DND-41 (cell line): ENCODE results near the gene UROC1.

Experiments
- ATAC-seq: fragments of 200-7000 bp; cut with Tn5 transposase; 3 replicates; pipeline ENCODE4 v1.9.1; 2021; ENCODE audit warnings: low read depth; ENCODE audit not compliant: insufficient read depth
- DNase-seq: peaks from one replicate; pipeline ENCODE4 v3.0.0-alpha.2; 2020
- H2AFZ ChIP-seq: 2 replicates; pipeline ENCODE4 v1.6.0; 2012; ENCODE audit warnings: low read depth, low read length
- H3K27ac ChIP-seq: 2 replicates; pipeline ENCODE4 v1.5.1; 2012; ENCODE audit warnings: low read length, inconsistent platforms
- H3K27me3 ChIP-seq: fragments of 200-600 bp; sonication (generic); 2 replicates; pipeline ENCODE4 v1.6.0; 2012; ENCODE audit warnings: low read length, mild to moderate bottlenecking, inconsistent platforms; ENCODE audit not compliant: insufficient read depth, poor library complexity
- H3K36me3 ChIP-seq: 2 replicates; pipeline ENCODE4 v1.5.1; 2012; ENCODE audit warnings: low read length, inconsistent platforms; ENCODE audit not compliant: insufficient read depth
- H3K4me1 ChIP-seq: 2 replicates; pipeline ENCODE4 v1.5.1; 2012; ENCODE audit warnings: mild to moderate bottlenecking, low read length; ENCODE audit not compliant: insufficient read depth
- H3K4me2 ChIP-seq: 2 replicates; pipeline ENCODE4 v1.6.0; 2012; ENCODE audit warnings: mild to moderate bottlenecking, moderate library complexity, low read length, inconsistent platforms; ENCODE audit not compliant: insufficient read depth
- H3K4me3 ChIP-seq, 2 experiments: fragments of 200-600 bp in 1 of 2; shearing (Covaris generic) in 1 of 2; 2 replicates each; pipeline ENCODE4 v1.5.1; 2012 to 2016; ENCODE audit warnings: inconsistent platforms in 2 of 2, low read length in 2 of 2, mild to moderate bottlenecking in 2 of 2, low read depth in 1 of 2, moderate library complexity in 1 of 2
- H3K79me2 ChIP-seq: 2 replicates; pipeline ENCODE4 v1.6.0; 2012; ENCODE audit warnings: low read length, inconsistent platforms; ENCODE audit not compliant: insufficient read depth
- H3K9ac ChIP-seq: 2 replicates; pipeline ENCODE4 v1.6.0; 2012; ENCODE audit warnings: low read depth, mild to moderate bottlenecking, inconsistent platforms, low read length, moderate library complexity
- H3K9me3 ChIP-seq: 2 replicates; pipeline ENCODE4 v1.5.1; 2012; ENCODE audit warnings: low read length, moderate library complexity, mild to moderate bottlenecking, inconsistent platforms; ENCODE audit not compliant: insufficient read depth, severe bottlenecking
- H4K20me1 ChIP-seq: 2 replicates; pipeline ENCODE4 v1.6.0; 2012; ENCODE audit warnings: low read length; ENCODE audit not compliant: insufficient read depth
- CTCF ChIP-seq: IDR thresholded peaks from 2 replicates; pipeline ENCODE4 v1.5.1; 2012; ENCODE audit warnings: borderline replicate concordance, low read length, moderate library complexity, mild to moderate bottlenecking; ENCODE audit not compliant: poor library complexity, severe bottlenecking; ENCODE audit errors: extremely low read depth
- EZH2 ChIP-seq: IDR thresholded peaks from 3 replicates; pipeline ENCODE4 v1.6.1; 2012; ENCODE audit warnings: borderline replicate concordance, low read depth, mild to moderate bottlenecking, moderate library complexity, low read length, inconsistent platforms; ENCODE audit not compliant: severe bottlenecking

UROC1 gene

GRCh38 chr3:126557761-126558160 lies 40.2 kb upstream of the UROC1 start:
- Histone ChIP-seq H4K20me1 (no peaks in the 10 kb centered on the region), H2AFZ (no peak overlapping the region), H3K27me3 (no peaks in the 10 kb centered on the region), H3K4me1 (no peaks in the 10 kb centered on the region), H3K36me3 (no peaks in the 10 kb centered on the region), H3K9ac (no peak overlapping the region), H3K9me3 (no peaks in the 10 kb centered on the region), H3K4me2 (no peak overlapping the region), H3K79me2 (no peaks in the 10 kb centered on the region), H3K27ac (no peak overlapping the region), H3K4me3 (no peak overlapping the region)
- no peak for DNase-seq
- TF ChIP-seq CTCF (no peak), EZH2 (no peak)
- no peak for ATAC-seq

GRCh38 chr3:126557415-126557745 lies 39.8 kb upstream of the UROC1 start:
- Histone ChIP-seq H3K27me3 (no peaks in the 10 kb centered on the region), H3K4me1 (no peaks in the 10 kb centered on the region), H3K9ac (no peak overlapping the region), H2AFZ (no peak overlapping the region), H3K9me3 (no peaks in the 10 kb centered on the region), H3K4me2 (no peak overlapping the region), H3K36me3 (no peaks in the 10 kb centered on the region), H3K27ac (no peak overlapping the region), H4K20me1 (no peaks in the 10 kb centered on the region), H3K79me2 (no peaks in the 10 kb centered on the region), H3K4me3 (no peak overlapping the region)
- peak; percentile 2 for DNase-seq
- ATAC-seq = no peak
- TF ChIP-seq EZH2 = no peak
- no peak for TF ChIP-seq CTCF

- Histone ChIP-seq H3K9ac (no peak overlapping the region), H3K4me3 (no peak overlapping the region), H3K79me2 (no peaks in the 10 kb centered on the region), H3K4me2 (no peak overlapping the region), H3K27me3 (no peaks in the 10 kb centered on the region), H3K36me3 (no peaks in the 10 kb centered on the region), H3K4me1 (no peaks in the 10 kb centered on the region), H3K27ac (no peak overlapping the region), H2AFZ (no peak overlapping the region), H4K20me1 (no peaks in the 10 kb centered on the region), H3K9me3 (no peaks in the 10 kb centered on the region)
- ATAC-seq = no peak
- peak; percentile 1 for DNase-seq
- no peak for TF ChIP-seq EZH2
- TF ChIP-seq CTCF = no peak
Observed at GRCh38 chr3:126556637-126557414, 39.3 kb upstream of the UROC1 start.
